NCI-H1048 (cell line): ENCODE measurements around the gene TTLL9.

Experiments
- DNase-seq: peaks from one replicate; lab custom pipeline; 2025; lab: John Stamatoyannopoulos, UW

TTLL9 gene

DNA sequence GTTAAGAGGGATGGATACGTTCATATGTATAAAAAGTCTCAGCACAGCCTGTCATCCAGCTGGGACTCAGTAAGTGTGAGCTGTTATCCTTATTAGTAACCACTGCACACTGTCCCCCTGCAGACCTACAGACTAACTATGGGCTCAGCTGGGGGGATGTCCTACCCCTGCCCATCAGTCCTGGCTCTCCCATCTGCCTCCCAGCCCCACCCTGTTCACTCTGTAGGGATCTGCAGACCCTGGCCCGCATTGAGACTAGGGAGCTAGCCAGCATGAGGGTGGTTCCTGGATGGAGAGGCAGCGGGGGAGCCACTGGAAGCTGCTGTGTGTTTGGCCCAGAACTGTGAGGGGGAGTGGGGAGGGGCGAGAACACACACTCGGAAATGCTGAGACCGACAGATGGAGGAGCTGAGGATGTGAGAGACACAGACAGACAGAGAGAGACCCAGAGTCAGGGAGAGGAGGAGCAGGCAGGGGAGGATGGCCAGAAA, 114.6 kb downstream of the TTLL9 start:
- DNase-seq, result no peak

GRCh38 chr20:31987744-31988143, 117.3 kb downstream of the TTLL9 start:
- no peak for DNase-seq

DNA sequence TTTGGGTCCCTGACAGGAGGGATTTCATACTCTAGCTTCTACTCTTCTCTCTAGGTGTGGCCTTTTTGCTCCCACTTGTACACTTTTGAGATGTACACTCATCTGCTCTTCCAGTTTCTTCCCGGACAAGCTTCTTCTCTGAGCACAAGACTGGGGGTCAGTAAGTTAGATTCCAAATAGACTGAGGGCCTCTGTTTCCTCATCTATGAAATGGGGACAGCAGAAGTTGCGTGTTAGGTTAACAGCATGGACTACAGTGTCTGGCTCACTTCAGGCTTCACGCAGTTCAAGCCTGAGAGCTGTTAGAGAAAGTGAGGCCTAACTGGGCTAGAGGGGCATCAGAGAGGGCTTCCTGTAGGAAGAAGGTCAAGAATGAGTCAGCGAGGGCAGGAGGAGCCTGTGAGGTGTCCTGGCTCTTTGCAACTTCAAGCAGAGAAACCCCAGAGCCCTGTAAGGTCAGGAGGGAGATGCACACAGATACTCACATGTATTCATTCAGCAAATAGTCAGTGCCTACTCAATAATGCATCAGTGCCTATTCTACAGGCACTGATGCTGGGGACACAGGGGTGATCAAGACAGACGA, 118.1 kb downstream of the TTLL9 start:
- no peak for DNase-seq

DNA sequence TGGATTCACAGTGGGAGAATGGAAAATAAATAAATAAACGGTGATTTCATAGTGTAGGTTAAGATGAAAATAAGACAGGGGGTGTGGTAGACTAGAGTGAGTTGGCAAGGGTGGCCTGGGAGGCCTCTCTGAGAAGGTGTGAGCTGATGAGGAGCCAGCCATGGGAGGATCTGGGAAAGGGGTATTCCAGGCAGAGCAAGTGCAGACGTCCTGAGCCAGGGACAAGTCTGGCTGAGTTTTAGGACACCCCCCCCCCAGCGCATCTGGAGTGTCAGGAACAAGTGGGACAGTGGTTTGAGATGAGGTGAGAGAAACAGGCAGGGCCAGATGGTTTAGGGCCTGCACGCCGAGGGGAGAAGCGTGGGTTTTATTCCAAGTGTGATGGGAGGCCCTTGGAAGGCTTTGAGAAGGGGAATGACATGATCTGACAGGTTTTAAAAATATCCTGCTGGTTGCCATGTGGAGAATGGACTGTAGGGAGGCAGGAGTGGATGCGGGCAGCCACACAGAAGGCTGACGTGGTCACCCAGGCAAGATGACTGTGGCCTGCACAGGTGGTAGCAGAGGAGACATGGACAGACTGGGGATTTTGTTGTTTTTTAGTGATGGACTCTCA, 118.7 kb downstream of the TTLL9 start:
- no peak for DNase-seq

- no peak for DNase-seq
Observed at GRCh38 chr20:31990641-31991338, 120.4 kb downstream of the TTLL9 start.

GRCh38 chr20:31991339-31991705, 120.9 kb downstream of the TTLL9 start:
- DNase-seq, result no peak

GRCh38 chr20:31992086-31992485, 121.7 kb downstream of the TTLL9 start:
- no peak for DNase-seq
